Measurements from ENCODE around the gene OBI1.

- TF ChIP-seq POLR2A (IDR thresholded peaks at IDR 0.05; ENCODE audit: low read depth, low read length) (no peak), TAF1 (IDR thresholded peaks at IDR 0.05; ENCODE audit: low read depth, low read length) (no peak), POLR2AphosphoS5 (IDR thresholded peaks at IDR 0.05; ENCODE audit: low read depth, low read length) (no peak)
Measured at GRCh38 chr13:78679329-78679728, 20.4 kb upstream of the OBI1 start.
